Heart right ventricle (tissue), 16 donors: ENCODE data around the gene PSMA6. TPM values are rescaled to one million over a fixed set of nuclear protein-coding genes. Genes with fewer than 3 reads are reported as not detected.

ENCODE experiments used
- ATAC-seq, 8 donors: fragments of 200-7000 bp; cut with Tn5 transposase; one replicate each; pipeline ENCODE4 v1.9.1; 2020; ENCODE audit warnings: mild to moderate bottlenecking in 8 of 8, moderate library complexity in 8 of 8, moderate number of reproducible peaks in 1 of 8
- DNase-seq, 2 donors: peaks; one replicate each; pipeline ENCODE4 v3.0.0-alpha.2; 2020
- H3K27ac ChIP-seq, 10 donors: fragments of 200-600 bp; sonication (generic) in 2 of 10; one replicate each; pipeline versions ENCODE4 v1.5.0 to v1.8.0; 2020 to 2022; ENCODE audit warnings: mild to moderate bottlenecking in 3 of 10
- H3K27me3 ChIP-seq, 7 donors: fragments of 200-600 bp; one replicate each; pipeline ENCODE4 v1.8.0; 2021 to 2022; ENCODE audit warnings: mild to moderate bottlenecking in 2 of 7
- H3K36me3 ChIP-seq, 9 donors: fragments of 200-600 bp; sonication (generic) in 1 of 9; one replicate each; pipeline versions ENCODE4 v1.5.0 to v1.8.0; 2020 to 2022; ENCODE audit warnings: mild to moderate bottlenecking in 2 of 9
- H3K4me1 ChIP-seq, 9 donors: fragments of 200-600 bp; sonication (generic) in 1 of 9; one replicate each; pipeline versions ENCODE4 v1.5.0 to v1.8.0; 2020 to 2022; ENCODE audit warnings: mild to moderate bottlenecking in 4 of 9
- H3K4me3 ChIP-seq, 10 donors: fragments of 200-600 bp; sonication (generic) in 2 of 10; one replicate each; pipeline versions ENCODE4 v1.5.0 to v1.8.0; 2020 to 2022; ENCODE audit warnings: mild to moderate bottlenecking in 7 of 10, moderate library complexity in 2 of 10
- H3K9me3 ChIP-seq, 11 donors: fragments of 200-600 bp in 10 of 11; sonication (generic) in 2 of 11; one replicate each; pipeline versions ENCODE4 v1.5.0 to v1.8.0; 2013 to 2022; ENCODE audit warnings: mild to moderate bottlenecking in 2 of 11, control low read depth in 1 of 11, moderate library complexity in 1 of 11
- CTCF ChIP-seq, 9 donors: fragments of 200-600 bp; sonication (generic) in 2 of 9; IDR thresholded peaks; one replicate each; pipeline versions ENCODE4 v1.5.0 to v1.8.0; 2021 to 2022; ENCODE audit warnings: antibody characterized with exemption in 9 of 9, mild to moderate bottlenecking in 5 of 9, moderate library complexity in 1 of 9
- WGBS, 2 donors: extraction: QIAGEN DNeasy Blood & Tissue Kit; methylation state at CpG; one replicate each; pipeline ENCODE4 v1.1.7; 2013; ENCODE audit warnings: inconsistent platforms in 1 of 2; 5-methylcytosine and 5-hydroxymethylcytosine counted together
- intact Hi-C, 10 donors: fragments of 100-400 bp; cut with DNase I; formaldehyde crosslinking; loops; one replicate each; pipeline versions ENCODE4 v1.11.1 to v1.14.2; 2022
- polyA plus RNA-seq, 2 donors: library from polyadenylated mRNA; stranded (reverse); fragments of 200-250 nt; gene quantifications; one replicate each; pipeline ENCODE4 v1.2.3, GENCODE V29; 2013
- total RNA-seq, 10 donors: library from RNA; stranded (reverse); fragmentation: NEBNext Ultra II Directional in 3 of 10; extraction: Animal tissue kit (Norgen Biotek cat#: 25700) in 3 of 10; gene quantifications; one replicate each; pipeline versions ENCODE4 v1.2.1 to v1.2.4, GENCODE V29; 2021 to 2023
- donor health status: Arrhythmogenic right ventricular cardiomyopathy.
- donor health status: ischemic (EF 13 %, LVEDD 7.1; RV severe dilation, severe dysfunction).
- donor health status: healthy with polysubstance abuse.
- donor health status: DM: no; HTN: yes; CAD: no.
- donor health status: DM: no; HTN: no; CAD: no.
- donor health status: ischemic (EF 25% LVEDD 6.9; RV normal size, moderate dysfunction).
- donor health status: ischemic (EF 25% LVEDD 5.7; RV mildly dilated, moderate dysfunction).
- donor health status: healthy.
- donor health status: DM: yes; HTN: yes; CAD: no.
- donor health status: Ischemic cardiomyopathy.
- donor health status: ischemic (EF 35%, LVEDD 5.7; RV mildly dilated, moderate dysfunction).
- donor health status: nonischemic (EF 11% LVEDD 7.7; RV severe dilation, severe dysfunction).
- donor health status: DM: yes; HTN: yes; CAD: no.
- donor health status: PGD.
- donor health status: ischemic (EF 29% LVEDD 5.4; RV normal size, mild dysfunction).
- donor health status: nonischemic (EF 23%, LVEDD 6.1; RV moderate dilation, normal function).

The PSMA6 gene
- total and polyA plus RNA-seq, 12 donors = 92.3 to 233 (median 166) TPM

- DNase-seq (no peak), ATAC-seq (peak in 6 of 8 donors; percentile 33 to 68 (median 60))
- H3K36me3 ChIP-seq = peaks cover 0 to 13% (median 3%) of the 10 kb centered on the region in 9 donors
- H3K27ac ChIP-seq = peak overlapping the region in 3 of 10 donors; percentile 11 to 41 (median 30)
- H3K4me3 ChIP-seq = no peak overlapping the region
- H3K27me3 ChIP-seq = no peaks in the 10 kb centered on the region
- TF ChIP-seq CTCF (IDR thresholded peaks at IDR 0.05) = no peak
- intact Hi-C loops = loop anchor here in 2 of 10 donors (5.0 to 10.0 kb wide), 2 partner anchors 34 to 101 kb away; partner anchors contain the start of gene NFKBIA (in 1 of the 2)
- peaks cover 0 to 65% (median 34%) of the 10 kb centered on the region in 9 donors for H3K4me1 ChIP-seq
- 73 to 83% methylated on average over 4 of the region's 4 CpGs for WGBS, 2 donors
- H3K9me3 ChIP-seq = peaks cover 0 to 6% (median 0%) of the 10 kb centered on the region in 11 donors
These were observed 11.2 kb downstream of the PSMA6 start for GRCh38 chr14:35303149-35303935.

DNA sequence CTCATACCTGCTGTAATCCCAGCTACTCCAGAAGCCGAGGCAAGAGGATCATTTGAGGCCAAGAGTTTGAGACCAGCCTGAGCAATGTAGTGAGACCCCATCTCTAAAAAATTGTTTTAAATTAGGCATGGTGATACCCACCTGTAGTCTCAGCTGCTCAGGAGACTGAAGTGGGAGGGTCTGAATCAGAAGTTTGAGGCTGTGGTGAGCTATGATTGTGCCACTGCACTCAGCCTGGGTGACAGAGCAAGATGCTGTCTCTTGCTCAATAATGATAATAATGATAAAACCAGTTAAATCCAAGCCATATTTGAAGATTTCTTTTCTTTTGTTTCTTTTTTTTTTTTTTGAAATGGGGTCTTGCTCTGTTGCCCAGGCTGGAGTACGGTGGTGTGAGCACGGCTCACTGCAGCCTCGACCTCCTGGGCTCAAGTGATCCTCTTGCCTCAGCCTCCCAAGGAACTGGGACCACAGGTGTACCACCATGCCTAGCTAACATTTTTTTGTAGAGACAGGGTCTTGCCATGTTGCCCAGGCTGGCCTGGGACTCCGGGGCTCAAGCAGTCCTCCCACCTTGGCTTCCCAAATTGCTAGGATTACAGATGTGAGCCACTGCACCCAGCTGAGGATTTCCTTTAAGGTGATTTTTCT is 12.8 kb downstream of the PSMA6 start:
- intact Hi-C loops = loop anchor here in 2 of 10 donors (5.0 to 10.0 kb wide), 2 partner anchors 32 to 100 kb away; partner anchors contain the start of gene NFKBIA (in 1 of the 2)
- Histone ChIP-seq H3K27me3 (no peaks in the 10 kb centered on the region), H3K4me1 (peaks cover 0 to 55% (median 29%) of the 10 kb centered on the region in 9 donors), H3K4me3 (no peak overlapping the region), H3K36me3 (peaks cover 0 to 29% (median 17%) of the 10 kb centered on the region in 9 donors), H3K9me3 (peaks cover 0 to 6% (median 0%) of the 10 kb centered on the region in 11 donors), H3K27ac (no peak overlapping the region)
- 98 to 99% methylated on average over 5 of the region's 5 CpGs for WGBS, 2 donors
- ATAC-seq (peak in 2 of 8 donors; percentile 11 to 15), DNase-seq (no peak)
- TF ChIP-seq CTCF (IDR thresholded peaks at IDR 0.05) = no peak

GRCh38 chr14:35305633-35306032 is 13.5 kb downstream of the PSMA6 start:
- intact Hi-C loops = loop anchor here in 1 of 10 donors (10.0 kb wide), 1 partner anchor 99 kb away; the partner anchor contains the start of gene NFKBIA
- TF ChIP-seq CTCF (IDR thresholded peaks at IDR 0.05) = no peak
- 86 to 94% methylated on average over 3 of the region's 3 CpGs for WGBS, 2 donors
- ATAC-seq = no peak
- H3K27ac ChIP-seq = no peak overlapping the region
- H3K9me3 ChIP-seq = peaks cover 0 to 6% (median 0%) of the 10 kb centered on the region in 11 donors
- peaks cover 0 to 48% (median 22%) of the 10 kb centered on the region in 9 donors for H3K4me1 ChIP-seq
- no peak for DNase-seq
- no peak overlapping the region for H3K4me3 ChIP-seq
- no peaks in the 10 kb centered on the region for H3K27me3 ChIP-seq
- peaks cover 0 to 36% (median 24%) of the 10 kb centered on the region in 9 donors for H3K36me3 ChIP-seq

DNA sequence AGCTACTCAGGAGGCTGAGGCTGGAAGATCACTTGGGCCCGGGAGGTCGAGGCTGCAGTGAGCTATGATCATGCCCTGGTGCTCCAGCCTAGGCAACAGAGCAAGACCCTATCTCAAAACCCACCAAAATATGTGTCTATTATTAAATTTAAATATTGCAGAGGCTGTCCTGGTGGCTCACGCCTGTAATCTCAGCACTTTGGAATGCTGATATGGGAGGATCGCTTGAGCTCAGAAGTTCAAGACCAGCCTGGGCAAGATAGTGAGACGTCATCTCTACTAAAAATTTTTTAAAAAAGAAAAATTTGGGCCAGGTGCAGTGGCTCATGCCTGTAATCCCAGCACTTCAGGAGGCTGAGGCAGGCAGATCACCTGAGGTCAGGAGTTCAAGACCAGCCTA is 13.9 kb downstream of the PSMA6 start:
- H3K4me1 ChIP-seq = peaks cover 0 to 43% (median 17%) of the 10 kb centered on the region in 9 donors
- 82 to 91% methylated on average over 5 of the region's 5 CpGs for WGBS, 2 donors
- H3K4me3 ChIP-seq = no peak overlapping the region
- peaks cover 0 to 41% (median 28%) of the 10 kb centered on the region in 9 donors for H3K36me3 ChIP-seq
- intact Hi-C loops = loop anchor here in 1 of 10 donors (10.0 kb wide), 1 partner anchor 99 kb away; the partner anchor contains the start of gene NFKBIA
- ATAC-seq (no peak), DNase-seq (no peak)
- H3K27ac ChIP-seq = peak overlapping the region in 1 of 10 donors; percentile 9
- peaks cover 0 to 6% (median 0%) of the 10 kb centered on the region in 11 donors for H3K9me3 ChIP-seq
- TF ChIP-seq CTCF (IDR thresholded peaks at IDR 0.05) = no peak
- no peaks in the 10 kb centered on the region for H3K27me3 ChIP-seq
